OCI-LY1 (cell line): ENCODE data around the gene PPP2CA.

Experiments
- EZH2 ChIP-seq: fragments of 200-600 bp; sonication (generic), shearing (Covaris generic); IDR thresholded peaks from 2 replicates; pipeline ENCODE4 v1.8.0; 2017; ENCODE audit warnings: borderline replicate concordance, mixed run types, mild to moderate bottlenecking, antibody characterized with exemption, low read length, moderate library complexity, mixed read lengths
- TF ChIP-seq, protein P1 (sequence below): fragments of 200-600 bp; sonication (generic), shearing (Covaris generic); IDR thresholded peaks from 2 replicates; pipeline ENCODE4 v1.5.1; 2017; ENCODE audit warnings: mild to moderate bottlenecking, antibody characterized with exemption, low read length, moderate library complexity, mixed read lengths

DNA sequence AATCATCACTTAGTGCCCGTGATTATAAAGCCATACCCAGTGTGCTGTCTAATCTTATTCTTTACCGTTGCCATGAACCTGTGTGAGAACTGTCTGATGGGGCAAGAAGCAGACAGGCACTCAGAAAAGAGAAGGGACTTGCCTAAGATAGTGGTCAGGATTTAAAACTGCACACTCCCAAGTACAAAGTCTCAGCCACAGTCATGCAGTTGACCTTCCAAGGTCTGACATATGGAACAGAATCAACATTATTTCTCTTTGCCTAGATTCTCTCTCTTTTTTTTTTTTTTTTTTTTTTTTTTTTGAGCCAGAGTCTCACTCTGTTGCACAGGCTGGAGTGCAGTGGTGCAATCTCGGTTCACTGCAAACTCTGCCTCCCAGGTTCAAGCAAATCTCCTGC lies 1.9 kb upstream of the PPP2CA start:
- TF ChIP-seq, protein P1, sequence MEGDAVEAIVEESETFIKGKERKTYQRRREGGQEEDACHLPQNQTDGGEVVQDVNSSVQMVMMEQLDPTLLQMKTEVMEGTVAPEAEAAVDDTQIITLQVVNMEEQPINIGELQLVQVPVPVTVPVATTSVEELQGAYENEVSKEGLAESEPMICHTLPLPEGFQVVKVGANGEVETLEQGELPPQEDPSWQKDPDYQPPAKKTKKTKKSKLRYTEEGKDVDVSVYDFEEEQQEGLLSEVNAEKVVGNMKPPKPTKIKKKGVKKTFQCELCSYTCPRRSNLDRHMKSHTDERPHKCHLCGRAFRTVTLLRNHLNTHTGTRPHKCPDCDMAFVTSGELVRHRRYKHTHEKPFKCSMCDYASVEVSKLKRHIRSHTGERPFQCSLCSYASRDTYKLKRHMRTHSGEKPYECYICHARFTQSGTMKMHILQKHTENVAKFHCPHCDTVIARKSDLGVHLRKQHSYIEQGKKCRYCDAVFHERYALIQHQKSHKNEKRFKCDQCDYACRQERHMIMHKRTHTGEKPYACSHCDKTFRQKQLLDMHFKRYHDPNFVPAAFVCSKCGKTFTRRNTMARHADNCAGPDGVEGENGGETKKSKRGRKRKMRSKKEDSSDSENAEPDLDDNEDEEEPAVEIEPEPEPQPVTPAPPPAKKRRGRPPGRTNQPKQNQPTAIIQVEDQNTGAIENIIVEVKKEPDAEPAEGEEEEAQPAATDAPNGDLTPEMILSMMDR, result no peak
- TF ChIP-seq EZH2, result no peak
